GM23248 (cell line): Measurements from ENCODE around the gene VAV2. TPM values are rescaled to one million over a fixed set of nuclear protein-coding genes. Genes with fewer than 3 reads are reported as not detected.

Experiments used
- DNase-seq: peaks from one replicate; pipeline ENCODE4 v3.0.0-alpha.2; 2015
- H2AFZ ChIP-seq: fragments of 200-600 bp; sonication (generic); 2 replicates; pipeline ENCODE4 v1.6.1; 2016; ENCODE audit warnings: antibody characterized with exemption
- H3F3A ChIP-seq: fragments of 200-600 bp; sonication (generic); 2 replicates; pipeline ENCODE4 v1.6.1; 2016; ENCODE audit warnings: mild to moderate bottlenecking, antibody characterized with exemption, mixed run types; ENCODE audit not compliant: insufficient read depth
- H3K27ac ChIP-seq: fragments of 200-600 bp; sonication (generic); 2 replicates; pipeline ENCODE4 v1.5.1; 2016; ENCODE audit warnings: mild to moderate bottlenecking
- H3K27me3 ChIP-seq: fragments of 200-600 bp; sonication (generic); replicated peaks from 2 replicates; pipeline ENCODE4 v1.6.1; 2016; ENCODE audit warnings: mild to moderate bottlenecking; ENCODE audit not compliant: insufficient read depth
- H3K36me3 ChIP-seq: fragments of 200-600 bp; sonication (generic); 2 replicates; pipeline ENCODE4 v1.6.1; 2016; ENCODE audit warnings: low read depth, mild to moderate bottlenecking
- H3K4me1 ChIP-seq: fragments of 200-600 bp; sonication (generic); 2 replicates; pipeline ENCODE4 v1.6.1; 2016; ENCODE audit warnings: mild to moderate bottlenecking; ENCODE audit not compliant: insufficient read depth
- H3K4me2 ChIP-seq: fragments of 200-600 bp; sonication (generic); one replicate; pipeline ENCODE4 v1.6.1; 2016; ENCODE audit warnings: mild to moderate bottlenecking; ENCODE audit not compliant: unreplicated experiment
- H3K4me3 ChIP-seq: fragments of 200-600 bp; sonication (generic); 2 replicates; pipeline ENCODE4 v1.5.1; 2016; ENCODE audit warnings: mild to moderate bottlenecking
- H3K79me2 ChIP-seq: fragments of 200-600 bp; sonication (generic); 2 replicates; pipeline ENCODE4 v1.6.1; 2016; ENCODE audit warnings: mild to moderate bottlenecking; ENCODE audit not compliant: insufficient read depth
- H3K9ac ChIP-seq: fragments of 200-600 bp; sonication (generic); 2 replicates; pipeline ENCODE4 v1.6.1; 2016; ENCODE audit warnings: mild to moderate bottlenecking
- H3K9me2 ChIP-seq: fragments of 200-600 bp; sonication (generic); 2 replicates; pipeline ENCODE4 v1.6.1; 2016; ENCODE audit warnings: mixed run types, mild to moderate bottlenecking, moderate library complexity; ENCODE audit not compliant: insufficient read depth
- H3K9me3 ChIP-seq: fragments of 200-600 bp; sonication (generic); one replicate; pipeline ENCODE4 v1.6.1; 2017; ENCODE audit warnings: low read depth
- H4K20me1 ChIP-seq: fragments of 200-600 bp; sonication (generic); 2 replicates; pipeline ENCODE4 v1.6.0; 2016; ENCODE audit not compliant: insufficient read depth
- EZH2 ChIP-seq: fragments of 200-600 bp; sonication (generic); IDR thresholded peaks from 2 replicates; pipeline ENCODE4 v1.6.1; 2018; ENCODE audit warnings: antibody characterized with exemption, mild to moderate bottlenecking; ENCODE audit not compliant: insufficient read depth, poor library complexity, severe bottlenecking
- EZH2phosphoT487 ChIP-seq: fragments of 200-600 bp; sonication (generic); IDR thresholded peaks from 2 replicates; pipeline ENCODE4 v1.6.1; 2018; ENCODE audit warnings: antibody characterized with exemption, moderate library complexity, mild to moderate bottlenecking, low read depth; ENCODE audit not compliant: insufficient read depth
- WGBS, 2 experiments: methylation state at CpG; one replicate each; pipeline ENCODE4 v1.1.6; 2015 to 2017; ENCODE audit warnings: low lambda C conversion rate in 2 of 2, low coverage in 1 of 2; ENCODE audit errors: missing lambda C conversion rate in 2 of 2; 5-methylcytosine and 5-hydroxymethylcytosine counted together
- in situ Hi-C: fragments of 300-500 bp; cut with MboI; formaldehyde crosslinking; loops from 2 replicates; pipeline ENCODE4 v1.15.0; 2020
- polyA plus RNA-seq: library from polyadenylated mRNA; unstranded; fragments of >200 nt; fragmentation: Nextera tagmentation; extraction: Ambion mirVana; gene quantifications from 2 replicates; pipeline ENCODE4 v1.2.1, GENCODE V29; 2016
- total RNA-seq: library from RNA; depleted of rRNA; stranded (reverse); fragments of >200 nt; shearing (Covaris generic); gene quantifications from 2 replicates; pipeline ENCODE4 v1.2.3, GENCODE V29; 2014

VAV2 gene
- total and polyA plus RNA-seq, 2 experiments from 2014 or later = 6.7 to 9.0 TPM

DNA sequence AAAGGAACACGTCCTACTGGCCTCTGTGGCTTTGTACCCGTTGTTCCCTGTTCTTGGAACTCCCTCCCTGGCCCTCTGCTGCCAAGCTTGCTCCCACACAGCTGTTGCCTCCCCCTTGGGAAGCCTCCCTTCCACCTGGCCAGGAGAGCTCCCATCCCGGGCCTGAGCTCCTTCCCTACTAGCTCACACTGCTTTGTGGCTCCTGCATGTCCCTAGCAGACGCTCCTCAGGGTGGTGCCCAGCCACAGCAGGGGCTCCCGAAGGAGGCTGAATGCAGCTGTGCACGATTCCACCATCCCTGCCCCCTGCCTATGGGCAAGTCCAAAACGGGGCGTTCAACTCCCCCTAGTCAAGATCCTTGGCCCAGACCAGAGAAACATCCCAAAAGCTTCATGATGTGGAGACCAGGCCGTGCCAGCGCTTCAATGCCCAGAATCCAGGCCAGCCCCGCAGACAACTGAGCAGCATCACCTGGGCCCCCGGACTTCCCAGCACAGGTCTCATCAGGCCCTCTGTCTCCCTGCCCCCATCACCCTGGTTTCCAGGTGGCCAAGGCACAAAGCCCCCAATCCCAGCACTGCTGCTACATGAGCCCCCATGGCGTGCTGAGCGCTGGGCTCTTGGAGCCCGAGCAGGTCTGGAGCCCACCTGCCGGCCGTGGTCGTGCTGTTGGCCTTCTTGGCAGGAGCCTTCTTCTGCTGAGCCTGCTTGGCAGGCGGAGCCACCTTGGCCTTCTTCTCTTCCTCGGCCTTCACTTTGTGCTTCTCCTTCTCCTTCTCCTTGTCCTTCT lies 47.5 kb upstream of the VAV2 start:
- Histone ChIP-seq H3K4me2 (no peak overlapping the region), H3K79me2 (no peaks in the 10 kb centered on the region), H3K4me1 (no peaks in the 10 kb centered on the region), H4K20me1 (no peaks in the 10 kb centered on the region), H3K4me3 (no peak overlapping the region), H3F3A (no peaks in the 10 kb centered on the region), H2AFZ (no peak overlapping the region), H3K9me3 (no peaks in the 10 kb centered on the region), H3K9ac (no peak overlapping the region), H3K36me3 (peaks cover 9% of the 10 kb centered on the region; the same call in 1 of the 2 replicates), H3K27ac (no peak overlapping the region), H3K27me3 (no peaks in the 10 kb centered on the region), H3K9me2 (no peaks in the 10 kb centered on the region)
- TF ChIP-seq EZH2 = no peak
- no peak for TF ChIP-seq EZH2phosphoT487
- 90 to 94% methylated on average over 20 of the region's 20 CpGs for WGBS, 2 experiments
- in situ Hi-C loops = no loop called here
- no peak for DNase-seq

DNA sequence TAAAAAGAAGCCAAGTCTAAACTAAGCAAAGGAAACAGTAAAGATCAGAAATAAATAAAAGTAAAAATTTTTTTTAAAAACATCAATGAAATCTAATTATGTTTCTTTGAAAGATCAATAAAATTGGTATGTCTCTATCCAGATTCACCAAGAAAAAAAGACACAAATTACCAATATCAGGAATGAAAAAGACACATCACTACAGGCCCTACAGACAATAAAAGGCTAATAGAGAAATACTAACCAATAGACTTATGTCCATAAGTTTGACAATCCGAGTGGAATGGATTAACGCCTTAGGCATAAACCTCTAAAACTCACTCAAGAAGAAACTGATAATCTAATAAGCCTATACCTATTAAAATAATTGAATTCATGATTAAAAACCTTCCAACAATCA lies 45.5 kb upstream of the VAV2 start:
- H3K9me3 ChIP-seq = no peaks in the 10 kb centered on the region
- in situ Hi-C loops = no loop called here
- H3K9ac ChIP-seq = no peak overlapping the region
- no peaks in the 10 kb centered on the region for H3K9me2 ChIP-seq
- H3K36me3 ChIP-seq = peaks cover 14% of the 10 kb centered on the region
- H3F3A ChIP-seq = no peaks in the 10 kb centered on the region
- H3K27me3 ChIP-seq = no peaks in the 10 kb centered on the region
- H2AFZ ChIP-seq = no peak overlapping the region
- no peaks in the 10 kb centered on the region for H3K79me2 ChIP-seq
- no peak overlapping the region for H3K4me3 ChIP-seq
- 98 to 100% methylated on average over 2 of the region's 2 CpGs for WGBS, 2 experiments
- no peak for DNase-seq
- no peaks in the 10 kb centered on the region for H3K4me1 ChIP-seq
- TF ChIP-seq EZH2 (no peak), EZH2phosphoT487 (no peak)
- no peak overlapping the region for H3K4me2 ChIP-seq
- no peaks in the 10 kb centered on the region for H4K20me1 ChIP-seq
- H3K27ac ChIP-seq = no peak overlapping the region

DNA sequence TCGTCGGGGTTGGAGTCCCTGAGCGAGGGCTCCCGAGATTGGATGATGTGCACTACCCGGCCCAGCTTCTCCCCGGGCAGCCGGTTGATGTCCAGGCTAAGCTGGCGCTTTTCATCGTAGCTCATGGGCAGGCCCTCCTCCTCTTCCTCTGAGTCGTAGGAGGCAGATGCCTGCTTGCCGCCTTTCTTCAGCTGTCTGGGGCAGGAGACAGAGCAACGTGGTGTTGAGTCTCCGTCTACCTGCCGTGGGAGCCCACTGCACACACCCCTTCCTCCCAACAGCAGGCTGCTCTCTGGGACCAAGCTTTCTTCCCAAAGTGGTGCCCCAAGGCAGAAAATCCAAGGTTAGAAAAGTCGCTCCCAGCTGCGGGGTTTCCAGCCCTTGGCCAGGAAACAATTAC lies 44.0 kb upstream of the VAV2 start:
- no peak for DNase-seq
- Histone ChIP-seq H3K4me1 (no peaks in the 10 kb centered on the region), H4K20me1 (no peaks in the 10 kb centered on the region), H3K9me2 (no peaks in the 10 kb centered on the region), H3F3A (no peaks in the 10 kb centered on the region), H3K79me2 (no peaks in the 10 kb centered on the region), H3K4me2 (no peak overlapping the region), H2AFZ (no peak overlapping the region), H3K36me3 (peaks cover 18% of the 10 kb centered on the region), H3K4me3 (no peak overlapping the region), H3K9me3 (no peaks in the 10 kb centered on the region), H3K27ac (no peak overlapping the region), H3K9ac (no peak overlapping the region), H3K27me3 (no peaks in the 10 kb centered on the region)
- in situ Hi-C loops = no loop called here
- 91 to 94% methylated on average over 9 to 16 of the region's 16 CpGs for WGBS, 2 experiments
- no peak for TF ChIP-seq EZH2
- TF ChIP-seq EZH2phosphoT487 = no peak

DNA sequence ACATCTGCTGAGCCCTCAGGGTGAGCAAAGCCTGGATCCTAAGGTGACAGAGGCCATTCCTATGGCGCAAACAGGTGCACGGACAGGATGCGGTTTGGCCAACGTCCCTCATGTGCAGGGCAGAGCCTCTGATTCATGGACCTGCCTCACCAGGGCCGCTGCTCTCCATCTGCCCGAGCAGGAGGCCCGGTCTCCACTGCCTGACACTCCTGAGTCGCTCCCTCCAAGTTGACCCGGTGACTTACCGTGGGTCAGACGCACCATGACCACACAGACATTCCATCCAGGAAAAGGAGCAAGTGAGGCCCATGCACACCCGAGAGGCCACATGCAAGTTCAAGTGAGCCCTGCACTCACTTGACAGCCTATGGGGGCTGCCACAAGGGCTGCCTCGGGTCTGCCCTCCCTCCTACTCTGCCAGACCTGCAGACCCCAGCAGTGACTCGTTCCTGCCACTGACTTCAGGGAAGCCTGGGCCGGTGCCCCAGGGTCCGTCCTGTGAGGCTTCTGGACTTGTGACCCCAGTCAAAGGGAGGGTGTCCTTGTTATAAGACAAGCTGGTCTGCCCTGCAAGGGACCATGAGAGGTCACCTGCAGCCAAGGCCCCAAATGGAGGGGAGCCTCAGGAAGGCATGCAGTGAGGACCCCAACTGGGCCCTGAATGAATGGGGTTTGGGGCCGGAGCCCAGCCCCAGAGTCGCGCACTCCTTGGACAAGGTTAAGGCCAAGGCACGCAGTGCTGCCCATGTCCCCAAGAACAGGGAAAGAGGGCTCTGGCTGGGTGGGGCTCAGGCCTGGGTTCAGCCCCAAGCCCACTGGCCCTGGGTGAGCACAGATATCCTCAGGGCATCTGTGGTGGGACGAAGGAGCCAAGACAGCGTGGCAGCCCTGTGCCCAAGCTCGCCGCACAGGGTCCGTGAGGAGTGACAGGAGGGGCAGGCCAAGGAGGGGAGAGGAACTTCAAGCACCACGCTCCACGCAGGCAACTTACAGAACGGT lies 43.2 kb upstream of the VAV2 start:
- H3K27ac ChIP-seq = no peak overlapping the region
- no peak overlapping the region for H3K4me3 ChIP-seq
- H3K4me2 ChIP-seq = no peak overlapping the region
- no peak for DNase-seq
- no peak overlapping the region for H2AFZ ChIP-seq
- 90% methylated on average over 28 of the region's 28 CpGs for WGBS, 2 experiments
- no peak for TF ChIP-seq EZH2phosphoT487
- TF ChIP-seq EZH2 = no peak
- H3K9me2 ChIP-seq = no peaks in the 10 kb centered on the region
- peaks cover 18% of the 10 kb centered on the region for H3K36me3 ChIP-seq
- no peaks in the 10 kb centered on the region for H3K4me1 ChIP-seq
- H4K20me1 ChIP-seq = no peaks in the 10 kb centered on the region
- in situ Hi-C loops = no loop called here
- no peaks in the 10 kb centered on the region for H3K27me3 ChIP-seq
- no peak overlapping the region for H3K9ac ChIP-seq
- H3K79me2 ChIP-seq = no peaks in the 10 kb centered on the region
- no peaks in the 10 kb centered on the region for H3K9me3 ChIP-seq
- no peaks in the 10 kb centered on the region for H3F3A ChIP-seq
